Body of pancreas (tissue), 4 donors: ENCODE data around the gene KCNN3. TPM values are rescaled to one million over a fixed set of nuclear protein-coding genes. Genes with fewer than 3 reads are reported as not detected.

Source experiments
- ATAC-seq: fragments of 150-250 bp; one replicate; pipeline ENCODE4 v1.9.1; 2016
- DNase-seq, 4 donors: peaks; one replicate each; pipeline ENCODE4 v3.0.0-alpha.2; 2019
- H3K27ac ChIP-seq, 4 donors: fragments of 200-600 bp; sonication (generic); 1 replicate in 3 of 4; 2 replicates in 1 of 4; pipeline versions ENCODE4 v1.5.1 to v1.6.1; 2016 to 2019; ENCODE audit warnings: mild to moderate bottlenecking in 1 of 4, mixed read lengths in 1 of 4, moderate library complexity in 1 of 4
- H3K27me3 ChIP-seq, 2 donors: fragments of 200-600 bp; sonication (generic); one replicate each; pipeline ENCODE4 v1.6.0; 2016; ENCODE audit warnings: mild to moderate bottlenecking in 1 of 2
- H3K36me3 ChIP-seq, 2 donors: fragments of 200-600 bp; sonication (generic); replicated peaks in 1 of 2; 2 replicates each; pipeline ENCODE4 v1.5.1; 2016; ENCODE audit warnings: low read depth in 2 of 2; ENCODE audit not compliant: insufficient read depth in 1 of 2
- H3K4me1 ChIP-seq: fragments of 200-600 bp; sonication (generic); one replicate; pipeline ENCODE4 v1.6.0; 2016
- H3K4me3 ChIP-seq, 2 donors: fragments of 200-600 bp; sonication (generic); 1 replicate in 1 of 2; 2 replicates in 1 of 2; pipeline ENCODE4 v1.5.1; 2016 to 2019
- H3K9me3 ChIP-seq, 3 donors: fragments of 200-600 bp; sonication (generic); 1 replicate in 2 of 3; 2 replicates in 1 of 3; pipeline ENCODE4 v1.5.1; 2016
- CTCF ChIP-seq, 7 experiments: fragments of 450-650 bp in 4 of 7; fragments of 200-600 bp in 3 of 7; sonication (generic) in 3 of 7; IDR thresholded peaks; one replicate each; pipeline ENCODE4 v1.5.1; 2016 to 2019; ENCODE audit warnings: antibody characterized with exemption in 7 of 7
- POLR2A ChIP-seq, 3 donors: fragments of 450-650 bp; IDR thresholded peaks; one replicate each; pipeline ENCODE4 v1.6.1; 2016; ENCODE audit warnings: antibody characterized with exemption in 3 of 3, mild to moderate bottlenecking in 2 of 3
- WGBS, 2 donors: methylation state at CpG; one replicate each; pipeline ENCODE4 v1.1.5; 2017; 5-methylcytosine and 5-hydroxymethylcytosine counted together
- intact Hi-C: fragments of 100-400 bp; cut with DNase I; formaldehyde crosslinking; loops from one replicate; pipeline ENCODE4 v1.15.1; 2023
- total RNA-seq, 2 donors: library from RNA; depleted of rRNA; stranded (reverse); fragments of >200 nt; gene quantifications; one replicate each; pipeline ENCODE4 v1.1.0, GENCODE V29; 2016

Gene KCNN3
- total RNA-seq, 2 donors from 2014 or later: 0.33 to 1.6 TPM

GRCh38 chr1:154764181-154764580 lies 105.9 kb downstream of the KCNN3 start:
- H3K9me3 ChIP-seq: no peaks in the 10 kb centered on the region
- peaks cover 10% of the 10 kb centered on the region for H3K4me1 ChIP-seq
- TF ChIP-seq CTCF (IDR thresholded peaks at IDR 0.05) (no peak), POLR2A (IDR thresholded peaks at IDR 0.05) (no peak)
- no peak overlapping the region for H3K27ac ChIP-seq
- intact Hi-C loops: no loop called here
- no peak for ATAC-seq
- 86 to 92% methylated on average over 1 of the region's 1 CpG for WGBS, 2 donors
- no peak overlapping the region for H3K4me3 ChIP-seq
- no peaks in the 10 kb centered on the region for H3K36me3 ChIP-seq
- DNase-seq: no peak
- H3K27me3 ChIP-seq: no peaks in the 10 kb centered on the region

GRCh38 chr1:154760469-154760933 lies 109.6 kb downstream of the KCNN3 start:
- H3K27me3 ChIP-seq: no peaks in the 10 kb centered on the region
- TF ChIP-seq POLR2A (IDR thresholded peaks at IDR 0.05): no peak
- peak; percentile 70 to 84 (median 76) for TF ChIP-seq CTCF (IDR thresholded peaks at IDR 0.05)
- DNase-seq (peak; percentile 75 to 83 (median 79)), ATAC-seq (peak; percentile 90)
- no peak overlapping the region for H3K4me3 ChIP-seq
- H3K4me1 ChIP-seq: peaks cover 10% of the 10 kb centered on the region
- intact Hi-C loops: no loop called here
- no peak overlapping the region for H3K27ac ChIP-seq
- H3K9me3 ChIP-seq: no peaks in the 10 kb centered on the region
- no peaks in the 10 kb centered on the region for H3K36me3 ChIP-seq
- WGBS, 2 donors: 4 to 7% methylated on average over 11 to 34 of the region's 54 CpGs

- DNase-seq: no peak
- no peak overlapping the region for H3K4me3 ChIP-seq
- 87 to 88% methylated on average over 8 of the region's 8 CpGs for WGBS, 2 donors
- ATAC-seq: no peak
- intact Hi-C loops: no loop called here
- H3K36me3 ChIP-seq: no peaks in the 10 kb centered on the region
- H3K4me1 ChIP-seq: peaks cover 10% of the 10 kb centered on the region
- TF ChIP-seq CTCF (IDR thresholded peaks at IDR 0.05) (no peak), POLR2A (IDR thresholded peaks at IDR 0.05) (no peak)
- H3K9me3 ChIP-seq: no peaks in the 10 kb centered on the region
- no peaks in the 10 kb centered on the region for H3K27me3 ChIP-seq
- no peak overlapping the region for H3K27ac ChIP-seq
Measured at GRCh38 chr1:154759793-154760192, 110.3 kb downstream of the KCNN3 start.

GRCh38 chr1:154759196-154759595 lies 110.9 kb downstream of the KCNN3 start:
- no peaks in the 10 kb centered on the region for H3K27me3 ChIP-seq
- H3K27ac ChIP-seq: no peak overlapping the region
- DNase-seq (no peak), ATAC-seq (no peak)
- no peak for TF ChIP-seq CTCF (IDR thresholded peaks at IDR 0.05)
- TF ChIP-seq POLR2A (IDR thresholded peaks at IDR 0.05): no peak
- H3K36me3 ChIP-seq: no peaks in the 10 kb centered on the region
- 56 to 72% methylated on average over 7 of the region's 7 CpGs for WGBS, 2 donors
- intact Hi-C loops: no loop called here
- H3K4me1 ChIP-seq: peaks cover 10% of the 10 kb centered on the region
- no peaks in the 10 kb centered on the region for H3K9me3 ChIP-seq
- H3K4me3 ChIP-seq: no peak overlapping the region

GRCh38 chr1:154758346-154758745 lies 111.7 kb downstream of the KCNN3 start:
- intact Hi-C loops: no loop called here
- no peak overlapping the region for H3K4me3 ChIP-seq

More at GRCh38 chr1:154758346-154758745, 111.7 kb downstream of the KCNN3 start:
- H3K9me3 ChIP-seq: no peaks in the 10 kb centered on the region
- WGBS, 2 donors: 85 to 93% methylated on average over 2 to 6 of the region's 6 CpGs
- ATAC-seq (no peak), DNase-seq (no peak)
- peaks cover 10% of the 10 kb centered on the region for H3K4me1 ChIP-seq
- H3K36me3 ChIP-seq: no peaks in the 10 kb centered on the region
- no peak for TF ChIP-seq POLR2A (IDR thresholded peaks at IDR 0.05)
- no peak for TF ChIP-seq CTCF (IDR thresholded peaks at IDR 0.05)
- H3K27ac ChIP-seq: no peak overlapping the region
- H3K27me3 ChIP-seq: no peaks in the 10 kb centered on the region
